Peyer's patch (tissue), 4 donors: ENCODE data around the gene NDUFS7.

Experiments used
- POLR2A ChIP-seq, 2 donors: fragments of 450-650 bp; IDR thresholded peaks; one replicate each; pipeline ENCODE4 v1.5.1; 2017; ENCODE audit warnings: antibody characterized with exemption in 2 of 2, mild to moderate bottlenecking in 2 of 2, moderate library complexity in 2 of 2
- TF ChIP-seq, protein P1 (sequence below), 6 experiments: fragments of 450-650 bp in 4 of 6; fragments of 200-600 bp in 2 of 6; sonication (generic) in 1 of 6; IDR thresholded peaks; one replicate each; pipeline ENCODE4 v1.5.1; 2017 to 2019; ENCODE audit warnings: antibody characterized with exemption in 6 of 6, mild to moderate bottlenecking in 3 of 6, moderate library complexity in 1 of 6

DNA sequence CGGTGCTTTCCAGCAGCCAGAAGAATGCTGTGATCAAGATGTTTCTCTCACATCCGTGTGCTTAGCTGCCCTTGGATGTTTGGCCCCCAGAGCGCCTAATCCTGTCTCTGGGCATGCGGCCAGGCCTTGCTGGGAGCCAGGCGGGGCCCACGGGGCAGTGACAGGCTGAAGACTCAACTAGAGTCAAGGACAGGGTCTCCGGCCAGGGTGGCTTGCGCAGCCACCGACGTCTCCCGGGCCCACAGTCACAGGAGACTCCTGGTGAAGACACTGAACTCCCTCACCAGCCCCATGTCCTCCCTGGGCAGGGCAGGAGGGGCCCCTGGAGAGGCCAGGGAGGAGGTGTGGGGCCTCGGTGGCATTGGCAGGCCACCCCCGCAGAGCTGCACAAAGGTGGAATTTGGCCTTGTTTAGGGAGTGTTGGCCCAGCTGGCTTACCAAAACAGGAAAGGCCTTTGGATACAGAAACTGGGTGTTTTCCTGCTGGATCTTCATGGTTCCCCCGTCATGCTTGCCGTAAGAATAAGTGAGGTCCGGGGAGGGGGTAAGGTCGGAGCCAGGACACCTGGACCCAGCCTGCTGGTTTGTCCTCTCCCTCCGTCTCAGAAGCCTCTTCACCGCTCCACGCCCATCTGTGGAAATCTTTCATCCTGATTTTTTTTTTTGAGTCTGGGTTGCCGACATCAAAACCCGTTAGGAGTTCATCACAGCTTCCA, 10.0 kb upstream of the NDUFS7 start:
- TF ChIP-seq, protein P1, sequence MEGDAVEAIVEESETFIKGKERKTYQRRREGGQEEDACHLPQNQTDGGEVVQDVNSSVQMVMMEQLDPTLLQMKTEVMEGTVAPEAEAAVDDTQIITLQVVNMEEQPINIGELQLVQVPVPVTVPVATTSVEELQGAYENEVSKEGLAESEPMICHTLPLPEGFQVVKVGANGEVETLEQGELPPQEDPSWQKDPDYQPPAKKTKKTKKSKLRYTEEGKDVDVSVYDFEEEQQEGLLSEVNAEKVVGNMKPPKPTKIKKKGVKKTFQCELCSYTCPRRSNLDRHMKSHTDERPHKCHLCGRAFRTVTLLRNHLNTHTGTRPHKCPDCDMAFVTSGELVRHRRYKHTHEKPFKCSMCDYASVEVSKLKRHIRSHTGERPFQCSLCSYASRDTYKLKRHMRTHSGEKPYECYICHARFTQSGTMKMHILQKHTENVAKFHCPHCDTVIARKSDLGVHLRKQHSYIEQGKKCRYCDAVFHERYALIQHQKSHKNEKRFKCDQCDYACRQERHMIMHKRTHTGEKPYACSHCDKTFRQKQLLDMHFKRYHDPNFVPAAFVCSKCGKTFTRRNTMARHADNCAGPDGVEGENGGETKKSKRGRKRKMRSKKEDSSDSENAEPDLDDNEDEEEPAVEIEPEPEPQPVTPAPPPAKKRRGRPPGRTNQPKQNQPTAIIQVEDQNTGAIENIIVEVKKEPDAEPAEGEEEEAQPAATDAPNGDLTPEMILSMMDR (IDR thresholded peaks at IDR 0.05): no peak
- no peak for TF ChIP-seq POLR2A (IDR thresholded peaks at IDR 0.05)
